GM21423 (cell line): Measurements from ENCODE around the gene DTL.
"Not testable (repeated sequence)": the region's sequence is repeated elsewhere in the genome, so short reads cannot be mapped to it uniquely, and the experiment has no call there.

Experiments used
- ATAC-seq: cut with Tn5 transposase; IDR thresholded peaks from one replicate; pipeline ENCODE4 v1.9.1; 2021; ENCODE audit warnings: mild to moderate bottlenecking, moderate library complexity; ENCODE audit not compliant: unreplicated experiment

DTL gene, protein sequence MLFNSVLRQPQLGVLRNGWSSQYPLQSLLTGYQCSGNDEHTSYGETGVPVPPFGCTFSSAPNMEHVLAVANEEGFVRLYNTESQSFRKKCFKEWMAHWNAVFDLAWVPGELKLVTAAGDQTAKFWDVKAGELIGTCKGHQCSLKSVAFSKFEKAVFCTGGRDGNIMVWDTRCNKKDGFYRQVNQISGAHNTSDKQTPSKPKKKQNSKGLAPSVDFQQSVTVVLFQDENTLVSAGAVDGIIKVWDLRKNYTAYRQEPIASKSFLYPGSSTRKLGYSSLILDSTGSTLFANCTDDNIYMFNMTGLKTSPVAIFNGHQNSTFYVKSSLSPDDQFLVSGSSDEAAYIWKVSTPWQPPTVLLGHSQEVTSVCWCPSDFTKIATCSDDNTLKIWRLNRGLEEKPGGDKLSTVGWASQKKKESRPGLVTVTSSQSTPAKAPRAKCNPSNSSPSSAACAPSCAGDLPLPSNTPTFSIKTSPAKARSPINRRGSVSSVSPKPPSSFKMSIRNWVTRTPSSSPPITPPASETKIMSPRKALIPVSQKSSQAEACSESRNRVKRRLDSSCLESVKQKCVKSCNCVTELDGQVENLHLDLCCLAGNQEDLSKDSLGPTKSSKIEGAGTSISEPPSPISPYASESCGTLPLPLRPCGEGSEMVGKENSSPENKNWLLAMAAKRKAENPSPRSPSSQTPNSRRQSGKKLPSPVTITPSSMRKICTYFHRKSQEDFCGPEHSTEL

GRCh38 chr1:212035123-212035834 is at the start of gene DTL, which contains the start of gene INTS7:
DTL (plus strand) TSS chr1:212035748; CDS start chr1:212035891, 143 bp downstream.
INTS7 (minus strand) TSS chr1:212035557; CDS start chr1:212035437, 120 bp downstream.
- peak; percentile 83 for ATAC-seq

DNA sequence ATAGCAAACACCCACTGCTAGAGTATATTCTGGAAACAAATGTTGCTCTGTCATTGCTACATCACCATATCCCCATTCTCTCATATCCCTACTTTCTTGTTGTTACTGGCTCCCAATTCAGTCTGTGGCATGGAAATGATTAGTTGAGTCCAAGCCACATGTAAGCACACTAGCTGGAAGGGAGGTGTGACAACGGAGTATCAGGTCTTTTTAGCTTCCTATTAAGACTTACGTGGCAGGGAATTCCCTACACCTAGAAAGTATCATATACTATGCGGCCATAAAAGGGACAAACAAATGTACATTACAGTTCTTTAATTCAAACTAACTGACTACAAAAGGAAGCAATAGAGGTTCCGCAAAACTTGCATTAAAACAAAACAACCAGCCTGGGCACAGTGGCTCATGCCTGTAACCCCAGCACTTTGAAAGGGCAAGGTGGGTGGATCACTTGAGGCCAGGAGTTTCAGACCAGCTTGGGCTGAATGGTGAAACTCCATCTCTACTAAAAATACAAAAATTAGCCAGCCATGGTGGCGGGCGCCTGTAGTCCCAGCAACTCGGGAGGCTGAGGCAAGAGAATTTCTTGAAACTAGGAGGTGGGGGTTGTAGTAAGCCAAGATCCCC is 48.8 kb upstream of the DTL start:
- no peak for ATAC-seq

GRCh38 chr1:211991695-211992094 is 43.9 kb upstream of the DTL start:
- ATAC-seq, result no peak

GRCh38 chr1:211997426-211997825 is 38.1 kb upstream of the DTL start:
- ATAC-seq, result not testable (repeated sequence)

- no peak for ATAC-seq
Observed at GRCh38 chr1:212002536-212002935, 33.0 kb upstream of the DTL start.

DNA sequence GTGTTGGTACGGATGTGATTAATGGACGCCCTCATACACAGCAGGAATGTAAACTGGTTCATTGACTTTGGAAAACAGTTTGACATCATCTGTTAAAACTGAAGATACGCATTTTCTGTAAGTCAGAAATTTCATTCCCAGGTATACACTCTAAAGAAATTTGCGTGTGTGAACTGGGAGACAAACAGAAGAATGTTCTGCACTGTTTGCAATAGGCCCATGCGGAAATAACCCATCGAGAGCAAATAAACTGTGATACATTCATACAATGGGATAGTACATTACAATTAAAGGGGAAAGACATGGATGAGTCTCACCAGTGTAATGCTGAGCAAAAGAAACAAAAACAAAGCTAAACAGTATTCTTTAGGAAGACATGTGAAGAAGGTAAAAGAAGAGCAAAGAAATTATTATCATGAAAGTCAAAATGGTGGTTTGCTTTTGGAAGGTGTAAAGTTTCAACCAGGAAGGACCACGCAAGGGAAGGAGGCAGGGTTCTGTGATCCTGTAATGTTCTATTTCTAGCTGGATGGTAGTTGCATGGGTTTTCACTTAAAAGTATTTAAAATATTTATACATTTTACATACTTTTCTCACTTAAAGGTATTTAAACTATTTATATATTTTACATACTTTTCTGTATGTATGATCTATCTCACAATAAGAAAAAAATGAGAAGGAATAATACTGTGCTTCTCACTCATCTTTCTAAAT is 30.5 kb upstream of the DTL start:
- ATAC-seq, result no peak

DNA sequence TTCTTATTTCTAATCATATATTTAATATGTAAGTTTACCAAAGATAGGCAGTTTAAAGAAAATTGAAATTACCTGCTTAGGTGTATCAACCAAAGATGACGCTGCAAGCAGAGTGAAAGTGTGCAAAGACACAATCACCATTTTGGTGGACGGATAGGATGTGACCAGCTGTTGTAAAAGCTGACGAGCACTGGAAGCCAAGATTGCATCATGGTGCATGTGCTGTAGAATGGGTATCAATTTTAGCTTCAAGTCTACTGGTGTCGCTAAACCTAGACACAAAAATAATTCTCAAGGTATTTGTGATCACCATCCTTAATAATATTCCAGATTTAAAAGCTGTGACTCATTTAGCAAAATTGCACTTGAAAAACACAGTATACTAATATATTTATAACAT is 28.4 kb upstream of the DTL start:
- ATAC-seq, result no peak

DNA sequence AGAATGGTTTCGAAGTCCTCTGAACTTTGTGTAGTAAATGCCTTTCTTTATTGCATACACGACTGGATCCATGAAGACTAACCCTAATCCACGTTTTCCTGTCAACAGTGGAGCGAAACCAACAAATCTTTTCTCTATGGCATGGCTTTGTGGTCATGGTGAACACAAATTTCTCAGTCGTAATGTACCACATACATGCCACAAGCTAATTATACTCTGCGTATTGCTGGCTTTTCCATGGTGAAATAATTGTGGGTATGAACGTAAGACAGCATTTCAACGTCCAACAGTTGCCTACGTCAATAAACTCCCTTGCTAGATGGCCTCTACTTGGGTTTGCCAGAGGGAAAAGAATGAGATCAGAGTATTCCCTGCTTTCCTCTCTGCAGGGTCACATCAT is 27.7 kb upstream of the DTL start:
- no peak for ATAC-seq

- no peak for ATAC-seq
Observed at GRCh38 chr1:212009561-212009960, 26.0 kb upstream of the DTL start.

DNA sequence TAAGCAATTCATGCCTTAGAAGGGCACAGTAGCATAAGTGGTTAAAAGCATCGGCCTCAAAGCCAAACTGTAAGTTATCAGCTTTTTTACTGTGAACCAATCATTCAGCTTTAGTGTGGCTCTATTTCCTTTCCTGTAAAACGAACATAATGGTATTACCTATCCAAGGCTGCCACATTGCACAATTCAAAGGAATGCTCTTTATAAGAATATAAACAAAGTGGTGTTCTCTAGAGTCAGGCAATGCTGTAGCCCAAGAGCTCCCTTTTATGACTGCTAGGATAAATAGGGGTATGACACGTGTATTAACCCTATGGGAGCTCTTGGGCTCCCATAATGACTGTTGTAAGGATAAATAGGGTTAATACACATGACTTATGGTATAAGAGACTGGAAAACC is 25.5 kb upstream of the DTL start:
- no peak for ATAC-seq

DNA sequence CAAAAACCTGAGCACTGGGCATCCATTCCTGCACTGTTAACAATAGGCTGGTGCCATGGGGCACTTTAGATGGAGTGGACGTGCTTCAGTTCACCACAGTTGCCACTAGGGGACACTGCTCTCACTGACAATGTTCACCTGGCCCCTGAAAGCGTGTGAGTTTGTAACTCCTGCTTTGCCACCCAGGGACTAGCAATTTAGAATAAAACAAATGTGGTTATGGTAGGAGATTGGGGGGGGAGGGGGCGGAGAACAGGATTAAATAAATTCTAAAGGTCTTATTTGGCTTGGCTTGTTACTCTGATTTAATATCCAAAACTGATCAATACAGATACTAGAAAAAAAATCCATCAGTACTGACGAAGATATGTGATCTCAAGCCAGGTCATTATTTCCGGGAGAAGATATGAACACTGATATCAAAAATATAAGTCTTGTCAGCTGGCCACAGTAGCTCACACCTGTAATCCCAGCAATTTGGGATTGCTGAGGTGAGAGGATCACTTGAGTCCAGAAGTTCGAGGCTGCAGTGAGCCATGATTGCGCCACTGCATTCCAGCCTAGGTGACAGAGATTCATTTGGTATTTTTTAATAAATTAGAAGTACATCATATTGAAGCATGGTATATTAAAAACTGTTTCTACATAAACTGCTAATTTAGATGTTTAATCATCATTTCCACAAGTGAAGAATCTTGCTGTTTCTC is 23.4 kb upstream of the DTL start:
- peak; percentile 86 for ATAC-seq

DNA sequence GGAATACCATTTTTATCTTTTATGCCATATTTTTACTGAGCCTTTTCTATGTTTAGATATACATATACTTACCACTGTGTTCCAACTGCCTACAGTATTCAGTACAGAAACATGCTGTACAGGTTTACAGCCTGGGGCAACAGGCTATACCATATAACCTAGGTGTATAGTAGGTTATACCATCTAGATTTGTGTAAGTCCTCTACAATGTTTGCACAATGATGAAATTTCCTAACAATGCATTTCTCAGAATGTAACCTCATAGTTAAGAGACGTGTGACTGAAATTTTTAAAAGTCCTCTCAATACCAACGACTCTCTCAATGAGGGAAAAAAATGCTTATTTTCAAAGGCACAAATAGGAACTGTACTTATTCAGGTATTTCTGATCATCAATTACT is 21.9 kb upstream of the DTL start:
- no peak for ATAC-seq

DNA sequence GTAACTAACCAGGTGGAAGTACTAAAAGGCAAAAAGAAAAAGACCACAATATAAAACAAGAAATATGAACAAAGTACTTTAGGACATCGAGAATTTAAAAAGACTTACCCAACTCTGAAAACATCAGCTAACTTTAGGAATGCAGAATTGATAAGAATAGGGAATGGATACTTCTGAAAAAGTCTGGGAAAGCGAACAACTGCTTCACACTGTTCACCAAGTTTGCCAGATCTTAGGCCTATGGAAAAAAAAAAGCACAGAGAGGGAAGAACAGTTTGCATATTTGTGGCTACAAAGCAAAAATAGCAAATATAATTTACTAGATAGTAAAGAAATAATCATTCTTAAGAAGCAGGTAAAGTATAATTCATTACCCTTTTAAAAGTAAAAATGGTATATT is 14.6 kb upstream of the DTL start:
- no peak for ATAC-seq

DNA sequence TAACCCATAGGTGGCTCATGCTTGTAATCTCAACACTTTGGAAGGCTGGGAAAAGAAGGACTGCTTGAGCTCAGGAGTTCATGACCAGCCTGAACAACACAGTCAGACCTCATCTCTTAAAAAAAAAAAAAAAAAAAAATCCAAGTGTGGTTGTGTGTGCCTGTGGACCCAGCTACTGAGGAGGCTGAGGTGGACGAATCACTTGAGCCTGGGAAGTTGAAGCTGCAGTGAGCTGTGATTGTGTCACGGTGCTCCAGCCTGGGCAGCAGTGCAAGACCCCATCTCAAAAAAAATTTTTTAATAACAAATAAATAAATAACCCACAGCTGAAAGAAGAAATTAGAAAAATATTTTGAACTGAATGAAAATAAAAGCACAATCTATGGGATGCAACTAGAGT is 14.0 kb upstream of the DTL start:
- ATAC-seq, result no peak

- ATAC-seq, result not testable (repeated sequence)
Observed at GRCh38 chr1:212022908-212023307, 12.6 kb upstream of the DTL start.

DNA sequence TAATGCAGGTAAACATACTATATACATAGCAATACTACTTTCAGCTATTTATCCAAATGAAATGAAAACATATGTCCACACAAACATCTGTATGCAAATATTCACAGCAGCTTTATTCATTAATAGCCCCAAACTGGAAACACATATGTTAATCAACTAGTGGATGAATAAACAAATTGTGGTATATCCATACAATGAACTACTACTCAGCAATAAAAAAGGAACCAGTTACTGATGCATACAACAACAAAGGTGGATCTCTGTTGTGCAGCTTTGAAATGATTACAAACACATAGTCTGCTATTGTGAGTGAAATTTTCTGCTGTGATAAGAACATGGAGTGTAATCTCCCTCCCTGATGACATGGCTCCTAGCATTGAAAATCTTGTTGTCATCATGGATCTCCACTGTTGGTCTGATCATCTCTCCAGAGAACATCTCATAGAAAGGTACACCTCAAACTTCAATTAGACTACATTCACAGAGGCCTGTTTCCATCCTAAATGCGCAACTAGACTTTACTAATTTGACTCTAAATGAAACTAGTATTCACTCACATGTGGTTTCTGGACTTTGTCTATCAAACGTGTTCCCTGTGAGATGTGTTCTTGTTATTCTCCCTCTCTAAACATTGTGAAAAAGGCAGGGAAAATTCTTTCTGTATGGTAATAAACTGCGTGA is 10.9 kb upstream of the DTL start:
- ATAC-seq, result no peak

GRCh38 chr1:212027727-212028126 is 7.8 kb upstream of the DTL start:
- ATAC-seq, result not testable (repeated sequence)

- no peak for ATAC-seq
Observed at GRCh38 chr1:212030936-212031528, 4.5 kb upstream of the DTL start.
